Stimulated activated CD4-positive, alpha-beta T cell treated with anti-CD3 and anti-CD28 coated beads, TNF-alpha, amount 100 ng/mL, for 4 hours (primary cell): Measurements from ENCODE around the gene RAB24.
"Not testable (repeated sequence)": the region's sequence is repeated elsewhere in the genome, so short reads cannot be mapped to it uniquely, and the experiment has no call there.

Experiments used
- DNase-seq, 3 experiments: peaks; one replicate each; pipeline ENCODE4 v3.0.0-alpha.2; 2020; ENCODE audit warnings: low read depth in 3 of 3

RAB24 gene

DNA sequence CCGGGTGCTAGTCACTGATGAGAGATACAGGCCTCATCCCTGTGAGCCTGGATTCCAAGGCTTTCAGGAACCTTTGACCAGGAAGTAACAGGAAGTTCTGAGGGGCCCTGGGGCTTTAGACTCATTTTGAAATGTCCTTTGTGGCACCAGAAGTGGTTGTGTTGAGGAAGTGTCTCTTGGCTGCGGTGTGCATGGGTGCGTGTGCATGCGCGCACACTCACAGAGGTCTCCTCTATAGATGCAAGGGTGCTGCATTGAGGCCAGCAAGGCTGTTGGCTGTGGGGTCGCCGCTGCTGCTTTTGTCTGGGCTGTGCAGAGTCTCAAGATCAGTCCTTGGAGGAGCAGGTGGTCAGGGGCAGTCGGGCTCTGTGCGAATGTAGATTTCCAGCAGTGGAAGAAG lies 7.6 kb downstream of the RAB24 start:
- DNase-seq: no peak

DNA sequence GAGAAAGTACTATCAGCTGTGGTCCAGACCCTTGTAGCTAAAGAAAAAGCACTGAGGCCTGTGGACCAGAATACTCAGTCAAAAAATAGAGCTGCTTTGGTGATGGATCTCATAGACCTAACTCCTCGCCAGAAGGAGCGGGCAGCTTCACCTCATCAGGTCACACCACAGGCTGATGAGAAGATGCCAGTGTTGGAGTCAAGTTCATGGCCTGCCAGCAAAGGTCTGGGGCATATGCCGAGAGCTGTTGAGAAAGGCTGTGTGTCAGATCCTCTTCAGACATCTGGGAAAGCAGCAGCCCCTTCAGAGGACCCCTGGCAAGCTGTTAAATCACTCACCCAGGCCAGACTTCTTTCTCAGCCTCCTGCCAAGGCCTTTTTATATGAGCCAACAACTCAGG lies 8.9 kb downstream of the RAB24 start:
- no peak for DNase-seq

DNA sequence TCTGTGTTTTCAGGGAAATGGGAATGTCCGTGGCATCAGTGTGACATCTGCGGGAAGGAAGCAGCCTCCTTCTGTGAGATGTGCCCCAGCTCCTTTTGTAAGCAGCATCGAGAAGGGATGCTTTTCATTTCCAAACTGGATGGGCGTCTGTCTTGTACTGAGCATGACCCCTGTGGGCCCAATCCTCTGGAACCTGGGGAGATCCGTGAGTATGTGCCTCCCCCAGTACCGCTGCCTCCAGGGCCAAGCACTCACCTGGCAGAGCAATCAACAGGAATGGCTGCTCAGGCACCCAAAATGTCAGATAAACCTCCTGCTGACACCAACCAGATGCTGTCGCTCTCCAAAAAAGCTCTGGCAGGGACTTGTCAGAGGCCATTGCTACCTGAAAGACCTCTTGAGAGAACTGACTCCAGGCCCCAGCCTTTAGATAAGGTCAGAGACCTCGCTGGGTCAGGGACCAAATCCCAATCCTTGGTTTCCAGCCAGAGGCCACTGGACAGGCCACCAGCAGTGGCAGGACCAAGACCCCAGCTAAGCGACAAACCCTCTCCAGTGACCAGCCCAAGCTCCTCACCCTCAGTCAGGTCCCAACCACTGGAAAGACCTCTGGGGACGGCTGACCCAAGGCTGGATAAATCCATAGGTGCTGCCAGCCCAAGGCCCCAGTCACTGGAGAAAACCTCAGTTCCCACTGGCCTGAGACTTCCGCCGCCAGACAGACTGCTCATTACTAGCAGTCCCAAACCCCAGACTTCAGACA lies 9.5 kb downstream of the RAB24 start:
- DNase-seq: no peak

DNA sequence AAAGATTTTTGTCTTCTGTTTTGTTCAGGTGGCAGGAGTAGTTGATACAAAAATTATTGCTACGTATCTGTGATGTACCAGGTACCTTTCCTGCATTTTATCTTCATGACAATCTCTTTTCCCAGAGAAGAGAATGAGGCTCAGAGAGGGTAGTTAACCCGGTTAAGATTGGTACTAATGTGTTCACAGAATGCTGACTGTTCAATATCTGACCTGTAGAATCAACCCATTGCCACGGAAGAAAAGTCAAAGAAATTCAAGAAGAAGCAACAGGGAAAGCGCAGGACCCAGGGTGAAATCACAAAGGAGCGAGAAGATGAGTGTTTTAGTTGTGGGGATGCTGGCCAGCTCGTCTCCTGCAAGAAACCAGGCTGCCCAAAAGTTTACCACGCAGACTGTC lies 11.8 kb downstream of the RAB24 start:
- DNase-seq: no peak

DNA sequence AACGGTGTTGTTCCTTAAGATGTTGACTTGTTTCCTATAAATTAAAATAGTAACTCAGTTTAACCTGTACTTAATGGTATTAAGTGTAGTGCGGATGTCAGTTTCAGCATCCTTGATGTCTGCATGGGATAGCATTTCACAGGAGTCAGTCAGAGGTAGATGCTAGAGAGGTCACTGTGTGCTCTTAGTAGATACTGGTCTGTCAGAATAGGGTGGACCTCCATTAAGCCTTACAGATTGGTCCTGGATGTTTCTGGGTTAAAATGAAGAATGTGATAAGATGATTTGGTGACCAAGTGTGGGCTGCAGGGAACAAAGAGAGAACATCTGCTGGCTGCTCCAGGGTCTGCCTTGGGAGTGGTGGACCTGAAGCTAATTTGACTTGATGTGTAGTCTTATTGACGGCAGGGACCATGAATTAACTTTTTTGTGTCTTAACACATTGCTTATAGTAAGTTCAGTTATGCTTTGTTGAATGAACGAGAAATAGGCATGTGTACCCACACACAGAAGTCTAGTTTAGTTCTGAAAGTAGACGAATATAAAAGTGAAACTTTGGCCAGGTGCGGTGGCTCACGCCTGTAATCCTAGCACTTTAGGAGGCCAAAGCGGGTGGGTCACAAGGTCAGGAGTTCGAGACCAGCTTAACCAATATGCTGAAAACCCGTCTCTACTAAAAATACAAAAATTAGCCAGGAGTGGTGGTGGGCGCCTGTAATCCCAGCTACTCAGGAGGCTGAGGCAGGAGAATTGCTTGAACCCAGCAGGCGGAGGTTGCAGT lies 12.5 kb downstream of the RAB24 start:
- no peak for DNase-seq

DNA sequence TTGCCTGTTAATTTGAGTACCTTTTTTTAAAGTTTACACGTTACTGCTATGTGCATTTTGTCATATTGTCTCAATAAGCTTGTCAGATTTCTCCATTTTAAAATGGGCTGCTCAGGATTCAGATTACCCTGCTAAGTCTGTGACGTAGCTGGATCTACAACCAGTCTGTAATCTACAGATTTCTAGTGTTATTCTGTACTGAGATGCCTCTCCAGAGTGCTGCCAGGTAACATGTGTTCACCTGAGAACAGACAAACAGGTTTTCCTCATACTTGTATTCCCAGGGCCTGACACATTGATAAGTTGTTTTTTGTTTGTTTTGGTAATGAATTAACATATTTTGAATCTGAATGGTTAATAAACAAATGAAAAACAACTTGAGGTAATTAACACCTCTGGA lies 15.3 kb downstream of the RAB24 start:
- DNase-seq: no peak

DNA sequence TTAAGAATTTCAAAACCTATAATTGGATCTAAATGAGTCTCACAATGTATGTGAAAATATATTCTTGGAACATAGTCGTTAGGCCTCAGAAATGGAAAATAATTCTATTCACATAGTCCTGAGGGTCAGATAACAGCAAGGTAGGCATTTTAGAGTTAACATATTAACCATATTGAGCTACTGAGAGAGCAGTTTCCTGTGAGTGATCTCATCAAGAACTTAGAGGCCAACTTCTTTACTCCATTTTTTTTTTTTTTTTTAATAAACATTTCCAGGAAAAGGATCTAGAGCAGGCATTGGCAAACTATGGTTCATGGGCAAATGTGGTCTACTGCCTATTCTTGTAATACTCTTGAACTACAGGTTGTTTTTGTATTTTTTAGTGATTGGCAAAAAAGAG lies 26.6 kb downstream of the RAB24 start:
- no peak for DNase-seq

DNA sequence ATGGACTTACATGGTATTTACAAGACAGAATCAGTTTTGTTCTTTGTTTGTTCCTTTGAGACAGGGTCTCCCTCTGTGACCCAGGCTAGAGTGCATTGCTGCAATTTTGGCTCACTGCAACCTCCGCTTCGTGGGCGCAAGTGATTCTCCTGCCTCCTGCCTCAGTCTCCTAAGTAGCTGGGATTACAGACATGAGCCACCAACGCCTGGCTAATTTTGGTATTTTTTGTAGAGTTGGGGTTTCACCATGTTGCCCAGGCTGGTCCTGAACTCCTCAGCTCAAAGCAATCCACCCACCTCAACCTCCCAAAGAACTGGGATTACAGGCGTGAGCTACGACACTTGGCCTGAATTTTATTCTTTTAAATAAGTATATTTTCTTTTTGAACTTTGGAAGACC lies 27.6 kb downstream of the RAB24 start:
- no peak for DNase-seq

DNA sequence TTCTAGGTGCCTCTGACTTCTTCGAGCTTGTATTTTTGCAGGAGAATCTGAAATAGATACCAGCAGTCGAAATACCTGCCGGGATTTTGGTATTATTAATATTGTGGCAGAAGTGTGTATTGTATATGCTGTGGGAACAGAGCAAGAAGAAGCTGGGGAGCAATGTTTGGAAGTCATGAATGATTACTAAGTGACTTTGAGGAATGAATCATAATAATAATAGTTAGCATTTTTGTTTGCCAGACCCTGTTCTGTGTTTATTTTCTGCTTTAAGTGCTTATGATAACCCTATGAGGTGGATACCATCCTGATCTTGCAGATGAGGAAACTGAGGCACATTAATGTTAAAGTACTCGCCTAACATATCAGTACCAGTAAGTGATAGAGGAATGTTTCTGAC lies 32.4 kb downstream of the RAB24 start:
- DNase-seq: no peak

DNA sequence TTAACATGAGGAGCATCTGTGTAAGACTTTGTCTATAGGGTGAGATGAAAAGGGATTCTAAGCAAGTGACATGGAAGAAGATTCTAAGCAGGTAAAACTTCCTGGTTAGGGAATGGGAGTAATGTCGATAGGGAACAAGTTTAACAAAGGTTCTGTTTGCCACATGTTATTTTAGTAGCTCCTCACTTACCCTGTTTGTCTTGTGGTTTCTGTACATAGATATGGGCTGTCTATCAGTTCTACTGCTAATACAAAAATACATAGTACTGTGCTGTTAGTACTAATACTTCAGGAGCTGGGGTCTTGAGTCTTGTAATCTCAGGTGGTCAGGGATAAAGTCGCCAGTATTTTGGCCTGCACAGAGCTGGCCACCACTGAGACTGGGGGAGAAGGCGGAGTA lies 32.9 kb downstream of the RAB24 start:
- no peak for DNase-seq

DNA sequence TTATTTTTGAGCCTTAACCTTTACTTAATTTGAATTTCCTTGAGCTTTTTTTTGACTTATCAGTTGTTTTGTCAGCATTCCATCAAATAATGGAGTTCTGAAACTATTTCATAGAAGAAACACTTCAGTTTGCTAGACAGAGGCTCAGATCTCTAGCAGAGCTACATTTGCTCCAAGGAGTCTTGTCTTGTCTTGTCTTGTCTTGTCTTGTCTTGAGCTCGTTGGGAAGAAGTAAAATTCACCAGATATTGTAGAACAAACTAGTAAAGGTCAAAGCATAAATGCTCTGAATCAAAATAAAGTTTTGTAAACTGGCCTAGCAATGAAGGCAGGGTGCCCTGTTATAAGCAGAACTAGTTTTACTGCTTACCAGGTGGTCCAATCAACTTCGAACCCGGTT lies 33.5 kb downstream of the RAB24 start:
- no peak for DNase-seq

DNA sequence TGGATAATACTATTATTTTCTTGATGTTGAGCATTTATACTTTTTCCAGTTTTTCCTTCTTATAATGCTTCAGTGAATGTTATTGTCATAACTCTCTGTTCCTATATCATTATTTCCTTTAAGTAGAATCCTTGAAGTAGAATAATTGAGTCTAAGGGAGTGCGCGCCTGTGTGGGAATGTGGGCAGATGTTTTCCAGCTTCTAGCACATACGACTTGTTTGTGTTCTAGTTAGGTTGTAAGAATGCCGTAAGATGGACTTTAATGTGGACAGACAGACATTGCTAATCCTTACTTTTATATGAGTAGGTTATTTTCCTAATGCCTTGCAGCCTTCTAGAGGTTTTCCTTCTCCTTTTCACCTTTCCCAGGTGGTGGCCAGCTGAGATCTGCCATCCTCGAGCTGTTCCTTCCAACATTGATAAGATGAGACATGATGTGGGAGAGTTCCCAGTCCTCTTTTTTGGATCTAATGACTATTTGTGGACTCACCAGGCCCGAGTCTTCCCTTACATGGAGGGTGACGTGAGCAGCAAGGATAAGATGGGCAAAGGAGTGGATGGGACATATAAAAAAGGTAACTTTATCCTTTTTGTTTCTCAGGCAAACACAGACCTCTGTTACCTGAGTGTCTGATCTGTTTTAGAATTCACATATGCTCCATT lies 34.2 kb downstream of the RAB24 start:
- DNase-seq: no peak

DNA sequence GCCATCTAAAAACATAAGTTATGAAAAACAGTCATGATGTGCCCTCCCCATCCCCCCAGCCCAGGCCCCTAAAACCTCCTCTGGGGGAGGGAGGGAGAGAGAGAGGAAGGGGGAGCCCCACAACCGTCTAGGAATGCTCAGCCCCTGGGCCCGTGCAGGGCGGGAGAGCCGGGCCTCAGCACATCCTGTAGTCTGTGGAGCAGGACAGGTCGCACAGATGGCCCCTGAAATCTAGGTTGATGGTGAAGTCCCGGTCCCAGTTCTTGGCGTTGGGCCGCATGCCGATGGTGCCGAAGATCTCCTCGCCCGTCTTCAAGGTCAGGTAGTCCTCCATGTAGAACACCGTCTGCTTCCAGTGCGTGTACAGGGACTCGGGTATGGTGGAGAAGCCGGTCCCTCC lies 38.1 kb downstream of the RAB24 start:
- DNase-seq: no peak

DNA sequence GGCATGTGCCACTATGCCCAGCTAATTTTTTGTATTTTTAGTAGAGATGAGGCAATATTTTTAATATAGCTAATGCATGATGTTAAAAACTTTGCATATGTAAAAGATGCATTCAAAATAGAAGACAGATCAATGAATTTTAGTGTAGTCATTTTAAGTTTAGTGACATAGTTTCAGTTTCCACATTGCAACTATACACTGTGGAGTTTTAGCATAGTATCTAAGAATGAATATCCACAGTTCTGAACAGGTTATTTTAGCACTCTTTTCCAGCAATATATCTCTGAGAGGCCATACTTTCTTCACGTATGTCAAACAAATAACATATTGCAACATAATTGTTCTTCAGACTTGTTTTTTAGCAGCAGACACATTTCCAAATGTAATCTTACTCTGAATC lies 39.3 kb downstream of the RAB24 start:
- no peak for DNase-seq

DNA sequence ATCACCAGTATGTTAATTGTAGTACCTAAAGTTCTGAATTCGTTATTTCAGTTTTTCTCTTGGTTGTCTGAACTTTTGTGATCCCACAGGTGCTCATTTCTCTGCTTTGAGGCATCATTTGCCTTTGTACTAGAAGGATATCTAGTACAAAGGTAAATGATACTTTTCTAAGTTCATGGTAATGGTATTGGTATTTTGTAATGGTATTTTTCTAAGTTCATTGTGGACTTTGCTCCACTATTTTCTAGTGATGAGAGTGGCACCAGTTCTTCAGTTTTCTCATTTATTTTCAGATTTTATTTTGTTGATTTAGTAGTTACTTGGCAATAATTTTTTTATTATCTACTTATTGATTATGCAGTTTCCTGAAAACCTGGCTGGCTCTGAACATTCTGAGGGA lies 42.0 kb downstream of the RAB24 start:
- no peak for DNase-seq

DNA sequence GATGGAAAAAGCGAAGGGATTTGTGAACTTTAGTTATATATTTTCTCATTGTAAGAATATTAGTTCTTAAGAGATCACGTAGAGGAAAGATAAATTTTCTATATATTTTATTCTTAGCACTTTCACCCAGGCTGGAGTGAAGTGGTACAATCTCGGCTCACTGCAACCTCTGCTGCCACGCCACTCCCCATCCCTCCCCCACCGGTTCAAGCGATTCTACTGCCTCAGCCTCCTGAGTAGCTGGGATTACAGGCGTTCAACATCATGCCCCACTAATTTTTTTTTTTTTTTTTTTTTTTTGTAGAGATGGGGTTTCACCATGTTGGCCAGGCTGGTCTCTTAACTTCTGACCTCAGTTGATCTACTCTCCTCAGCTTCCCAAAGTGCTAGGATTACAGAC lies 42.6 kb downstream of the RAB24 start:
- DNase-seq: no peak

DNA sequence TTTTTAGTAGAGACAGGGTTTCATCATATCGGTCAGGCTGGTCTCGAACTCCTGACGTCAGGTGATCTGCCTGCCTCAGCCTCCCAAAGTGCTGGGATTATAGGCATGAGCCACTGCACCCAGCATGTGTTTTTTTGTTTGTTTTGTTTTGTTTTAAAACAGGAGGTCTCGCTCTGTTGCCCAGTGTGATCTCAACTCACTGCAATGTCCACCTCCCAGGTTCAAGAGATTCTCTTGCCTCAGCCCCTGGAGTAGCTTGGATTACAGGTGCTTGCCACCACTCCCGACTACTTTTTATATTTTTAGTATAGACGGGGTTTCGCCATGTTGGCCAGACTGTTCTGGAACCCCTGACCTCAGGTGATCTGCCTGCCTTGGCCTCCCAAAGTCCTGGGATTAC lies 44.8 kb downstream of the RAB24 start:
- not testable (repeated sequence) for DNase-seq

DNA sequence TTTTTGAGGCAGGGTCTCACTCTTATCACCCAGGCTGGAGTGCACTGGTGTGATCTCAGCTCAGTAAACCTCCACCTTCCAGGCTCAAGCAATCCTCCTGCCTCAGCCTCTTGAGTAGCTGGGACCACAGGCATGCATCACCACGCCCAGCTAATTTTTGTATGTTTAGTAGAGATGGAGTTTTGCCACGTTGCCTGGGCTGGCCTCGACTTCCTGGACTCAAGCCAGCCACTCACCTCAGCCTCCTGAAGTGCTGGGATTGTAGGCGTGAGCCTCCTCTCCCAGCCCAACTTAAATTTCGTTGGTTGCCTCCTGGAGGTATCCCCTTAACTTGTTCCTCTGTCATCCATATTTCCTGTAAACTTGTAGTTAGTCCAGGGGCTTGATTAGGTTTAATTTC lies 47.2 kb downstream of the RAB24 start:
- DNase-seq: no peak

DNA sequence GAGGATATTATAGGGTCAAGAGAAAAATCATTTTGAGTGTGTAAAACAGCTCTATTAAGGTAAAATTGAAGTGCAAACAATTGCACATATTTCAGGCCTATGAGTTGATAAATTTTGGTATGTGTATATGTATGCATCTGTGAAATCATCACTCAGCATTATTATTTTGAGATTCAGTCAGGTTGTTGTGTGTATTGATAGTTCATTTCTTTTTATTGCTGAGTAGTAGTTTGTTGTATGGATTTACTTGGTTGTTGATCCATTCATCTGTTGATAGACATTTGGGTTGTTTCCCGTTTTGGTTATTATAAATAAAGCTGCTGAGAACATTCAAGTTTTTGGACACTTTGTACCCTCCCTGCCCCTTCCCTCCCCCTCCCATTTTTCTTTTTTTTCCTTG lies 50.3 kb downstream of the RAB24 start:
- DNase-seq: no peak
